Panc1 (cell line): ENCODE data around the gene CAP1. TPM values are rescaled to one million over a fixed set of nuclear protein-coding genes. Genes with fewer than 3 reads are reported as not detected.

Experiments
- ATAC-seq: fragments of 200-7000 bp; cut with Tn5 transposase; 2 replicates; pipeline ENCODE4 v1.9.1; 2020; ENCODE audit warnings: mild to moderate bottlenecking, moderate library complexity
- BruUV-seq: library from RNA; stranded (reverse); fragments of 400-500 nt; replicated peaks from 2 replicates; lab custom pipeline; 2021; lab: Mats Ljungman, UMichigan
- CTCF ChIA-PET: fragments of 300-600 bp; sonication (Branson Sonifier 250); formaldehyde crosslinking; loops from one replicate; lab custom pipeline; 2022; ENCODE audit warnings: antibody characterized with exemption; lab: Charles Lee
- POLR2A ChIA-PET: fragments of 300-600 bp; sonication (Branson Sonifier 250); formaldehyde crosslinking; loops from one replicate; lab custom pipeline; 2022; ENCODE audit warnings: antibody characterized with exemption; lab: Charles Lee
- DNase-seq: peaks from one replicate; pipeline ENCODE4 v3.0.0-alpha.2; 2010; ENCODE audit warnings: low read depth, low spot score
- H3K27ac ChIP-seq: 2 replicates; pipeline ENCODE4 v1.5.1; 2011; ENCODE audit warnings: mild to moderate bottlenecking, low read length, inconsistent platforms
- H3K27me3 ChIP-seq: fragments of 200-500 bp; sonication (Bioruptor generic); 2 replicates; pipeline ENCODE4 v1.6.0; 2014; ENCODE audit warnings: low read length, inconsistent platforms; ENCODE audit not compliant: control insufficient read depth, insufficient read depth
- H3K36me3 ChIP-seq: fragments of 200-500 bp; sonication (Bioruptor generic); 2 replicates; pipeline ENCODE4 v1.5.1; 2014; ENCODE audit warnings: inconsistent platforms, mild to moderate bottlenecking, low read length, moderate library complexity; ENCODE audit not compliant: control insufficient read depth, insufficient read depth
- H3K4me1 ChIP-seq: 2 replicates; pipeline ENCODE4 v1.5.1; 2011; ENCODE audit warnings: inconsistent platforms, mild to moderate bottlenecking, low read length, moderate library complexity; ENCODE audit not compliant: control insufficient read depth, insufficient read depth
- H3K4me3 ChIP-seq, 2 experiments: 2 replicates each; pipeline ENCODE4 v1.5.1; 2011 to 2012; ENCODE audit warnings: low read depth in 2 of 2, low read length in 2 of 2, mild to moderate bottlenecking in 2 of 2, inconsistent platforms in 1 of 2, moderate library complexity in 1 of 2
- H3K9me3 ChIP-seq: fragments of 200-500 bp; sonication (Bioruptor generic); 2 replicates; pipeline ENCODE4 v1.5.1; 2014; ENCODE audit warnings: low read depth, mild to moderate bottlenecking, inconsistent platforms, low read length, moderate library complexity; ENCODE audit not compliant: control insufficient read depth, insufficient read depth
- CTCF ChIP-seq: fragments of 450-650 bp; IDR thresholded peaks from 2 replicates; pipeline ENCODE4 v1.5.1; 2017; ENCODE audit warnings: mild to moderate bottlenecking
- POLR2AphosphoS5 ChIP-seq: IDR thresholded peaks from 2 replicates; pipeline ENCODE4 v1.6.1; 2012; ENCODE audit warnings: mild to moderate bottlenecking, low read depth, low read length, moderate library complexity
- REST ChIP-seq, 2 experiments: IDR thresholded peaks; 2 replicates each; pipeline ENCODE4 v1.6.1; 2011 to 2012; ENCODE audit warnings: low read depth in 2 of 2, control low read depth in 1 of 2, low read length in 1 of 2, mild to moderate bottlenecking in 1 of 2, moderate library complexity in 1 of 2; ENCODE audit not compliant: insufficient read depth in 1 of 2
- SIN3A ChIP-seq: IDR thresholded peaks from 2 replicates; pipeline ENCODE4 v1.6.1; 2012; ENCODE audit warnings: low read depth, mild to moderate bottlenecking, low read length, moderate library complexity, borderline replicate concordance; ENCODE audit not compliant: insufficient read depth
- TCF7L2 ChIP-seq: IDR thresholded peaks from 2 replicates; pipeline ENCODE4 v1.6.1; 2011; ENCODE audit warnings: mild to moderate bottlenecking, low read depth, low read length, inconsistent platforms
- in situ Hi-C: cut with HindIII; loops from 2 replicates; pipeline ENCODE4 v1.10.0; 2016; ENCODE audit warnings: low sequenced_read_pairs, low pct_unique_long_range_greater_than_20kb
- intact Hi-C: fragments of 100-400 bp; cut with micrococcal nuclease; formaldehyde crosslinking; loops from one replicate; pipeline ENCODE4 v1.10.0; 2022; ENCODE audit not compliant: unreplicated experiment
- total RNA-seq: library from RNA; stranded (reverse); gene quantifications from one replicate; pipeline ENCODE4 v1.2.1, GENCODE V29; 2021; ENCODE audit not compliant: unreplicated experiment

Gene CAP1
- total RNA-seq, 1 experiment from 2014 or later: 463 TPM

- ATAC-seq (no peak), DNase-seq (no peak)
- intact Hi-C loops (loop anchor here (5.0 kb wide), 1 partner anchor 260 kb away; no protein-coding TSS in a partner anchor), in situ Hi-C loops (no loop called here)
- H3K27me3 ChIP-seq: no peaks in the 10 kb centered on the region
- POLR2A ChIA-PET: no interaction called here
- no peak overlapping the region for H3K27ac ChIP-seq
- H3K9me3 ChIP-seq: no peaks in the 10 kb centered on the region
- no TSS peak for BruUV-seq
- no peak for TF ChIP-seq TCF7L2
- TF ChIP-seq CTCF: no peak
- no peak; the same call in 1 of the 2 replicates for TF ChIP-seq POLR2AphosphoS5
- no peak for TF ChIP-seq REST (IDR thresholded peaks at IDR 0.05; ENCODE audit: insufficient read depth in 1 of 2, low read depth in 2 of 2, low read length in 1 of 2)
- no peak for TF ChIP-seq SIN3A
- CTCF ChIA-PET: no interaction called here
- H3K4me1 ChIP-seq: no peaks in the 10 kb centered on the region
- H3K4me3 ChIP-seq: no peak overlapping the region
- peaks cover 13% of the 10 kb centered on the region; the same call in 1 of the 2 replicates for H3K36me3 ChIP-seq
These were observed 36.4 kb downstream of the CAP1 start for GRCh38 chr1:40076895-40077312.

- POLR2A ChIA-PET: no interaction called here
- in situ Hi-C loops: no loop called here
These were observed 38.2 kb downstream of the CAP1 start for GRCh38 chr1:40078512-40079333.

More at GRCh38 chr1:40078512-40079333, 38.2 kb downstream of the CAP1 start:
- Histone ChIP-seq H3K9me3 (no peaks in the 10 kb centered on the region), H3K27ac (no peak overlapping the region), H3K36me3 (peaks cover 4% of the 10 kb centered on the region; the same call in 1 of the 2 replicates), H3K4me1 (no peaks in the 10 kb centered on the region), H3K4me3 (no peak overlapping the region), H3K27me3 (no peaks in the 10 kb centered on the region)
- intact Hi-C loops: loop anchor here (5.0 kb wide), 1 partner anchor 259 kb away; no protein-coding TSS in a partner anchor
- ATAC-seq: peak; percentile 87
- no peak for TF ChIP-seq SIN3A
- TF ChIP-seq CTCF: peak; percentile 90
- no TSS peak for BruUV-seq
- no peak for DNase-seq
- CTCF ChIA-PET: interaction anchor here (0.6 to 0.7 kb wide), 4 partner anchors 17 to 260 kb away, joined by 3 to 6 read pairs (median 4); no protein-coding TSS in a partner anchor
